Gastroesophageal sphincter (tissue), 4 donors: ENCODE results near the gene PCDHA8. TPM values are rescaled to one million over a fixed set of nuclear protein-coding genes. Genes with fewer than 3 reads are reported as not detected.
"Not testable (repeated sequence)": the region's sequence is repeated elsewhere in the genome, so short reads cannot be mapped to it uniquely, and the experiment has no call there.

Source experiments
- ATAC-seq: fragments of 150-250 bp; one replicate; pipeline ENCODE4 v1.9.1; 2016; ENCODE audit warnings: mild to moderate bottlenecking, moderate library complexity
- H3K27ac ChIP-seq, 4 donors: fragments of 200-600 bp; sonication (generic) in 3 of 4; 1 replicate in 3 of 4; 2 replicates in 1 of 4; pipeline ENCODE4 v1.5.1; 2016 to 2019
- H3K27me3 ChIP-seq: fragments of 200-600 bp; sonication (generic); one replicate; pipeline ENCODE4 v1.5.1; 2019
- H3K36me3 ChIP-seq, 2 donors: fragments of 200-600 bp; sonication (generic); one replicate each; pipeline ENCODE4 v1.5.1; 2019; ENCODE audit warnings: control low read depth in 1 of 2
- H3K4me1 ChIP-seq, 3 donors: fragments of 200-600 bp; sonication (generic); 1 replicate in 2 of 3; 2 replicates in 1 of 3; pipeline ENCODE4 v1.5.1; 2016 to 2019; ENCODE audit warnings: control low read depth in 2 of 3
- H3K4me3 ChIP-seq, 2 donors: fragments of 200-600 bp; sonication (generic); one replicate each; pipeline ENCODE4 v1.5.1; 2019; ENCODE audit warnings: mild to moderate bottlenecking in 1 of 2, moderate library complexity in 1 of 2
- H3K9me3 ChIP-seq, 3 donors: fragments of 200-600 bp; sonication (generic); one replicate each; pipeline ENCODE4 v1.5.1; 2017 to 2019; ENCODE audit warnings: control low read depth in 2 of 3
- EP300 ChIP-seq: sonication (generic); formaldehyde crosslinking; IDR thresholded peaks from one replicate; pipeline ENCODE4 v1.6.1; 2017; ENCODE audit warnings: antibody characterized with exemption, mild to moderate bottlenecking
- POLR2A ChIP-seq, 2 donors: fragments of 450-650 bp; IDR thresholded peaks; one replicate each; pipeline ENCODE4 v1.6.1; 2017; ENCODE audit warnings: antibody characterized with exemption in 2 of 2, mild to moderate bottlenecking in 2 of 2, moderate library complexity in 1 of 2
- POLR2AphosphoS5 ChIP-seq: sonication (generic); formaldehyde crosslinking; IDR thresholded peaks from one replicate; pipeline ENCODE4 v1.6.1; 2017; ENCODE audit warnings: antibody characterized with exemption
- WGBS, 2 donors: methylation state at CpG; one replicate each; pipeline ENCODE4 v1.1.5; 2018; ENCODE audit warnings: low coverage in 1 of 2; 5-methylcytosine and 5-hydroxymethylcytosine counted together
- total RNA-seq, 4 donors: library from RNA; depleted of rRNA; stranded (reverse); fragments of >200 nt; gene quantifications; one replicate each; pipeline ENCODE4 v1.1.0, GENCODE V29; 2016
- TF ChIP-seq, protein P1 (sequence below), 4 experiments: fragments of 200-600 bp in 2 of 4; fragments of 450-650 bp in 2 of 4; sonication (generic) in 1 of 4; IDR thresholded peaks; one replicate each; pipeline ENCODE4 v1.5.1; 2017 to 2019; ENCODE audit warnings: antibody characterized with exemption in 4 of 4, mild to moderate bottlenecking in 2 of 4, moderate library complexity in 2 of 4

PCDHA8 gene
- total RNA-seq, 4 donors from 2014 or later = 0.15 TPM; not detected in 3

DNA sequence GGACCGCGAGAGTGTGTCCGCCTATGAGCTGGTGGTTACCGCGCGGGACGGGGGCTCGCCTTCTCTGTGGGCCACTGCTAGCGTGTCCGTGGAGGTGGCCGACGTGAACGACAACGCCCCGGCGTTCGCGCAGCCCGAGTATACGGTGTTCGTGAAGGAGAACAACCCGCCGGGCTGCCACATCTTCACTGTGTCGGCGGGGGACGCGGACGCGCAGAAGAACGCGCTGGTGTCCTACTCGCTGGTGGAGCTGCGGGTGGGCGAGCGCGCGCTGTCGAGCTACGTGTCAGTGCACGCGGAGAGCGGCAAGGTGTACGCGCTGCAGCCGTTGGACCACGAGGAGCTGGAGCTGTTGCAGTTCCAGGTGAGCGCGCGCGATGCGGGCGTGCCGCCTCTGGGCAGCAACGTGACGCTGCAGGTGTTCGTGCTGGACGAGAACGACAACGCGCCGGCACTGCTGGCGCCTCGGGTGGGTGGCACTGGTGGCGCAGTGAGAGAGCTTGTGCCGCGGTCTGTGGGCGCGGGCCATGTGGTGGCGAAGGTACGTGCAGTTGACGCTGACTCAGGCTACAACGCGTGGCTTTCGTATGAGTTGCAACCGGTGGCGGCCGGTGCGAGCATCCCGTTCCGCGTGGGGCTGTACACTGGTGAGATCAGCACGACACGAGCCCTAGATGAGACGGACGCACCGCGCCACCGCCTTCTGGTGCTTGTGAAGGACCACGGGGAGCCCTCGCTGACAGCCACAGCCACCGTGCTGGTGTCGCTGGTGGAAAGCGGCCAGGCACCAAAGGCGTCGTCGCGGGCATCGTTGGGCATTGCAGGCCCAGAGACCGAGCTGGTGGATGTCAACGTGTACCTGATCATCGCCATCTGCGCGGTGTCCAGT, 5.1 kb upstream of the PCDHA8 start:
- H3K27ac ChIP-seq = no peak overlapping the region
- no peaks in the 10 kb centered on the region for H3K36me3 ChIP-seq
- no peak overlapping the region for H3K4me3 ChIP-seq
- peaks cover 0 to 50% (median 0%) of the 10 kb centered on the region in 3 donors for H3K9me3 ChIP-seq
- peaks cover 81% of the 10 kb centered on the region for H3K27me3 ChIP-seq
- no peak for ATAC-seq
- no peaks in the 10 kb centered on the region for H3K4me1 ChIP-seq
- 62% methylated on average over 10 of the region's 103 CpGs; no CpG with 5 or more reads in 1 of the 2 donors for WGBS, 2 donors
- TF ChIP-seq EP300 = no peak
- TF ChIP-seq, protein P1, sequence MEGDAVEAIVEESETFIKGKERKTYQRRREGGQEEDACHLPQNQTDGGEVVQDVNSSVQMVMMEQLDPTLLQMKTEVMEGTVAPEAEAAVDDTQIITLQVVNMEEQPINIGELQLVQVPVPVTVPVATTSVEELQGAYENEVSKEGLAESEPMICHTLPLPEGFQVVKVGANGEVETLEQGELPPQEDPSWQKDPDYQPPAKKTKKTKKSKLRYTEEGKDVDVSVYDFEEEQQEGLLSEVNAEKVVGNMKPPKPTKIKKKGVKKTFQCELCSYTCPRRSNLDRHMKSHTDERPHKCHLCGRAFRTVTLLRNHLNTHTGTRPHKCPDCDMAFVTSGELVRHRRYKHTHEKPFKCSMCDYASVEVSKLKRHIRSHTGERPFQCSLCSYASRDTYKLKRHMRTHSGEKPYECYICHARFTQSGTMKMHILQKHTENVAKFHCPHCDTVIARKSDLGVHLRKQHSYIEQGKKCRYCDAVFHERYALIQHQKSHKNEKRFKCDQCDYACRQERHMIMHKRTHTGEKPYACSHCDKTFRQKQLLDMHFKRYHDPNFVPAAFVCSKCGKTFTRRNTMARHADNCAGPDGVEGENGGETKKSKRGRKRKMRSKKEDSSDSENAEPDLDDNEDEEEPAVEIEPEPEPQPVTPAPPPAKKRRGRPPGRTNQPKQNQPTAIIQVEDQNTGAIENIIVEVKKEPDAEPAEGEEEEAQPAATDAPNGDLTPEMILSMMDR (IDR thresholded peaks at IDR 0.05) = no peak

DNA sequence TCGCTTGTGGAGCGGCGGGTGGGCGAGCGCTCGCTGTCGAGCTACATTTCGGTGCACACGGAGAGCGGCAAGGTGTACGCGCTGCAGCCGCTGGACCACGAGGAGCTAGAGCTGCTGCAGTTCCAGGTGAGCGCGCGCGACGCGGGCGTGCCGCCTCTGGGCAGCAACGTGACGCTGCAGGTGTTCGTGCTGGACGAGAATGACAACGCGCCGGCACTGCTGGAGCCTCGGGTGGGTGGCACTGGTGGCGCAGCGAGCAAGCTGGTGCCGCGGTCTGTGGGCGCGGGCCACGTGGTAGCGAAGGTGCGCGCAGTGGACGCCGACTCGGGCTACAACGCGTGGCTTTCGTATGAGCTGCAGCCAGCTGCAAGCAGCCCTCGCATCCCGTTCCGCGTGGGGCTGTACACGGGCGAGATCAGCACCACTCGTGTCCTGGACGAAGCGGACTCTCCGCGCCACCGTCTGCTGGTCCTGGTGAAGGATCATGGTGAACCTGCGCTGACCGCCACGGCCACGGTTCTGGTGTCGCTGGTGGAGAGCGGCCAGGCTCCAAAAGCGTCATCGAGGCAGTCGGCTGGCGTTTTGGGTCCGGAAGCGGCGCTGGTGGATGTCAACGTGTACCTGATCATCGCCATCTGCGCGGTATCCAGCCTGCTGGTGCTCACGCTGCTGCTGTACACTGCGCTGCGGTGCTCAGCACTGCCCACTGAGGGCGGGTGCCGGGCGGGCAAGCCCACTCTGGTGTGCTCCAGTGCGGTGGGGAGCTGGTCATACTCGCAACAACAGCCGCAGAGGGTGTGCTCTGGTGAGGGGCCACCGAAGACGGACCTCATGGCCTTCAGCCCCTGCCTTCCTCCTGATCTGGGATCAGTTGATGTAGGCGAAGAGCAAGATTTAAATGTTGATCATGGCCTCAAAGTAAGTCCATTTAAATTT, 2.1 kb downstream of the PCDHA8 start:
- WGBS, 2 donors = 43 to 67% methylated on average over 1 of the region's 87 CpGs
- TF ChIP-seq, protein P1 (IDR thresholded peaks at IDR 0.05) = no peak
- TF ChIP-seq EP300 (no peak), POLR2A (IDR thresholded peaks at IDR 0.05) (no peak), POLR2AphosphoS5 (no peak)
- peaks cover 83% of the 10 kb centered on the region for H3K27me3 ChIP-seq
- ATAC-seq = no peak
- H3K4me1 ChIP-seq = no peaks in the 10 kb centered on the region
- H3K36me3 ChIP-seq = no peaks in the 10 kb centered on the region
- no peak overlapping the region for H3K27ac ChIP-seq
- H3K4me3 ChIP-seq = no peak overlapping the region
- peaks cover 0 to 64% (median 0%) of the 10 kb centered on the region in 3 donors for H3K9me3 ChIP-seq

DNA sequence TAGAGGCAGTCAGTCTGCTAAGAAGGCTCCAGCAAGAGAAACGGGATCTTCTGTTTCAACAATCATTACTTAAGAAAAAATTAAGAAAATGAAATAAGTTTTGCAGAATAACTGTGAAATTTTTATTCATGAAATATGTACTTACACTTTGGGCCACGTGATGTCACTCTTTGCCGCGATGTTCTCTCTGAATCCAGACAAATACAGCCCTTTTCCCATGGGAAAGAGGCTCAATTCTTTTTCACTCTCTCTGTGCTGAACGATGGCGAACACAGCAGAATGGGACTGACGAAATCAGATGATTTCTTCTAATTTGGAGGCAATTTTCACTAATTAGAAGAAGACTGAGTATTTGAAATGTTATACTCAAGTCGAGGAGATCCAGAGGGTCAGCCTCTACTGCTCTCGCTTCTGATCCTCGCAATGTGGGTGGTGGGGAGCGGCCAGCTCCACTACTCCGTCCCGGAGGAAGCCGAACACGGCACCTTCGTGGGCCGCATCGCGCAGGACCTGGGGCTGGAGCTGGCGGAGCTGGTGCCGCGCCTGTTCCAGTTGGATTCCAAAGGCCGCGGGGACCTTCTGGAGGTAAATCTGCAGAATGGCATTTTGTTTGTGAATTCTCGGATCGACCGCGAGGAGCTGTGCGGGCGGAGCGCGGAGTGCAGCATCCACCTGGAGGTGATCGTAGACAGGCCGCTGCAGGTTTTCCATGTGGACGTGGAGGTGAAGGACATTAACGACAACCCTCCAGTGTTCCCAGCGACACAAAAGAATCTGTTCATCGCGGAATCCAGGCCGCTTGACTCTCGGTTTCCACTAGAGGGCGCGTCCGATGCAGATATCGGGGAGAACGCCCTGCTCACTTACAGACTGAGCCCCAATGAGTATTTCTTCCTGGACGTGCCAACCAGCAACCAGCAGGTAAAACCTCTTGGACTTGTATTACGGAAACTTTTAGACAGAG, 7.4 kb downstream of the PCDHA8 start, which contains the start of gene PCDHA9:
PCDHA9 (plus strand) TSS at position 244 of the 964 bp plus-strand sequence; CDS start at position 358, 114 bp downstream.
- Histone ChIP-seq H3K9me3 (peaks cover 0 to 59% (median 0%) of the 10 kb centered on the region in 3 donors), H3K27me3 (peaks cover 76% of the 10 kb centered on the region)
- ATAC-seq, H3K4me1 ChIP-seq, H3K4me3 ChIP-seq, H3K36me3 ChIP-seq, H3K27ac ChIP-seq: not testable (repeated sequence)
- WGBS, 2 donors = 15 to 24% methylated on average over 5 to 19 of the region's 48 CpGs

DNA sequence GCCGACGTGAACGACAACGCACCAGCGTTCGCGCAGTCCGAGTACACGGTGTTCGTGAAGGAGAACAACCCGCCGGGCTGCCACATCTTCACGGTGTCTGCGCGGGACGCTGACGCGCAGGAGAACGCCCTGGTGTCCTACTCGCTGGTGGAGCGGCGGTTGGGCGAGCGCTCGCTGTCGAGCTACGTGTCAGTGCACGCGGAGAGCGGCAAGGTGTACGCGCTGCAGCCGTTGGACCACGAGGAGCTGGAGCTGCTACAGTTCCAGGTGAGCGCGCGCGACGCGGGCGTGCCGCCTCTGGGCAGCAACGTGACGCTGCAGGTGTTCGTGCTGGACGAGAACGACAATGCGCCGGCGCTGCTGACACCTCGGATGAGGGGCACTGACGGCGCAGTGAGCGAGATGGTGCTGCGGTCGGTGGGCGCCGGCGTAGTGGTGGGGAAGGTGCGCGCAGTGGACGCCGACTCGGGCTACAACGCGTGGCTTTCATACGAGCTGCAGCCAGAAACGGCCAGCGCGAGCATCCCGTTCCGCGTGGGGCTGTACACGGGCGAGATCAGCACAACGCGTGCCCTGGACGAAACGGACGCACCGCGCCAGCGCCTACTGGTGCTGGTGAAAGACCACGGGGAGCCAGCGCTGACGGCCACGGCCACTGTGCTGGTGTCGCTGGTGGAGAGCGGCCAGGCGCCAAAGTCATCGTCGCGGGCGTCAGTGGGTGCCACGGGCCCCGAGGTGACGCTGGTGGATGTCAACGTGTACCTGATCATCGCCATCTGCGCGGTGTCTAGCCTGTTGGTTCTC, 9.0 kb downstream of the PCDHA8 start:
- 35% methylated on average over 21 of the region's 101 CpGs; no CpG with 5 or more reads in 1 of the 2 donors for WGBS, 2 donors
- ATAC-seq = not testable (repeated sequence)
- H3K9me3 ChIP-seq = peaks cover 0 to 57% (median 0%) of the 10 kb centered on the region in 3 donors

More for the DNA sequence above, 9.0 kb downstream of the PCDHA8 start:
- H3K4me1 ChIP-seq, H3K27ac ChIP-seq, H3K4me3 ChIP-seq, H3K36me3 ChIP-seq: not testable (repeated sequence)
- peaks cover 80% of the 10 kb centered on the region for H3K27me3 ChIP-seq
